Activated CD8-positive, alpha-beta T cell treated with anti-CD3 and anti-CD28 coated beads for 36 hours (primary cell): ENCODE results near the gene SLC43A3. TPM values are rescaled to one million over a fixed set of nuclear protein-coding genes. Genes with fewer than 3 reads are reported as not detected.

ENCODE experiments used
- ATAC-seq: fragments of 200-7000 bp; cut with Tn5 transposase; one replicate; pipeline ENCODE4 v1.10.0; 2021; ENCODE audit warnings: mild to moderate bottlenecking, moderate library complexity
- CTCF ChIA-PET: fragments of 350-600 bp; sonication (Branson Sonifier 250); formaldehyde crosslinking; loops from one replicate; lab custom pipeline; 2021; ENCODE audit warnings: antibody characterized with exemption; lab: Charles Lee
- POLR2A ChIA-PET: fragments of 350-600 bp; sonication (Branson Sonifier 250); formaldehyde crosslinking; loops from one replicate; lab custom pipeline; 2021; ENCODE audit warnings: antibody characterized with exemption; lab: Charles Lee
- DNase-seq: peaks from one replicate; pipeline ENCODE4 v3.0.0-alpha.2; 2020
- H3K27ac Mint-ChIP-seq: one replicate; pipeline ENCODE4 v1.8.0; 2021; ENCODE audit warnings: mild to moderate bottlenecking, mixed read lengths
- H3K27me3 Mint-ChIP-seq: one replicate; pipeline ENCODE4 v1.8.0; 2021; ENCODE audit warnings: mixed read lengths
- H3K36me3 Mint-ChIP-seq: one replicate; pipeline ENCODE4 v1.8.0; 2021; ENCODE audit warnings: low read depth, mixed read lengths
- H3K4me1 Mint-ChIP-seq: one replicate; pipeline ENCODE4 v1.8.0; 2021; ENCODE audit warnings: low read depth, mixed read lengths
- H3K4me3 Mint-ChIP-seq: one replicate; pipeline ENCODE4 v1.8.0; 2021; ENCODE audit warnings: mild to moderate bottlenecking, moderate library complexity, mixed read lengths
- H3K9me3 Mint-ChIP-seq: one replicate; pipeline ENCODE4 v1.8.0; 2021; ENCODE audit warnings: mixed read lengths
- CTCF ChIP-seq: fragments of 200-600 bp; IDR thresholded peaks from one replicate; pipeline ENCODE4 v1.8.0; 2022; ENCODE audit warnings: antibody characterized with exemption, mild to moderate bottlenecking
- intact Hi-C: fragments of 100-400 bp; cut with micrococcal nuclease; formaldehyde crosslinking; loops from one replicate; pipeline ENCODE4 v1.10.0; 2022
- total RNA-seq, 2 experiments: library from RNA; stranded (reverse); gene quantifications; one replicate each; pipeline ENCODE4 v1.2.3, GENCODE V29; 2021

The SLC43A3 gene
- total RNA-seq, 2 experiments from 2014 or later: 294 to 300 TPM

DNA sequence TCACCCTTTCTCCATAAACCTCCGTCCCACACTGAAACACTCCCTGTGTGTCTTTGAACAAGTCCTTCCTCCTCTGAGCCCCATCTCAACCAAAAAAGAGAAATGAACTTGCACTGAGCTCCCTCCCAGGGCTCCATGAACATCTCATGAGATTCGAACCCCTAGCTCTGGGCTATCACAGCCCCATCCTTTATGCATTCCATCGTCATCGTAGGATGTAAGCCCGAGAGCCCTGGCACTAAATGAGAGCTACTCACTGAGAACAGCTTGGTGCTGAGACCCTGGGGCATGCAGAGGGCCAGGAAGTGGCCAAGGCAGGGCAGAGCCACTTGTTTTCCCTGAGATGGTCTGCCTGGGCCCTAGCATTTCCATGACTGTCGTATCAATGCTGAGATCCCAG lies 12.9 kb upstream of the SLC43A3 start:
- H3K36me3 Mint-ChIP-seq: no peaks in the 10 kb centered on the region
- DNase-seq: no peak
- H3K4me3 Mint-ChIP-seq: no peak overlapping the region
- intact Hi-C loops: no loop called here
- ATAC-seq: no peak
- H3K9me3 Mint-ChIP-seq: no peaks in the 10 kb centered on the region
- CTCF ChIA-PET: interaction anchor here (2.3 to 8.5 kb wide), 2 partner anchors 17 to 54 kb away, joined by 9 to 65 read pairs; no protein-coding TSS in a partner anchor
- POLR2A ChIA-PET: no interaction called here
- no peaks in the 10 kb centered on the region for H3K4me1 Mint-ChIP-seq
- TF ChIP-seq CTCF: no peak
- no peaks in the 10 kb centered on the region for H3K27me3 Mint-ChIP-seq
- H3K27ac Mint-ChIP-seq: no peak overlapping the region

- Mint-ChIP-seq H3K4me1 (no peaks in the 10 kb centered on the region), H3K27ac (no peak overlapping the region), H3K27me3 (no peaks in the 10 kb centered on the region), H3K36me3 (no peaks in the 10 kb centered on the region), H3K9me3 (no peaks in the 10 kb centered on the region), H3K4me3 (no peak overlapping the region)
- CTCF ChIA-PET: interaction anchor here (2.3 to 2.6 kb wide), 2 partner anchors 19 to 55 kb away, joined by 9 to 17 read pairs; no protein-coding TSS in a partner anchor
- DNase-seq: no peak
- ATAC-seq: no peak
- intact Hi-C loops: no loop called here
- POLR2A ChIA-PET: no interaction called here
- TF ChIP-seq CTCF: no peak
These were observed 11.7 kb upstream of the SLC43A3 start for GRCh38 chr11:57438345-57439285.

DNA sequence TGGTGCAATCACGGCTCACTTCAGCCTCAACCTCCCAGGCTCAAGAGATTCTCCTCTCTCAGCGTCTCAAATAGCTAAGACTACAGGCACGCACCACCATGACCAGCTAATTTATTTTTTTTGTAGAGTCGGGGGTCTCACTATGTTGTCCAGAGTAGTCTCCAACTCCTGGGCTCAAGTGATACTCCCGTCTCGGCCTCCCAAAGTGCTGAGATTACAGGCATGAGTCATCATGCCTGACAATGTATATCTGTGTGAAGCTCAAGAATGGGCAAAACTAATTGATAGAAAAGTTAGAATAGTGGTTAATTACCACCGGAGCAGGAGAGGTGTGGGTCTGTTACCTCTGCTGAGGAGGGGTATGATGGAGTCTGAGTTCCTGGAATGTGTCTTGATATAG lies 9.1 kb upstream of the SLC43A3 start:
- no peak overlapping the region for H3K27ac Mint-ChIP-seq
- no peak for ATAC-seq
- H3K9me3 Mint-ChIP-seq: no peaks in the 10 kb centered on the region
- POLR2A ChIA-PET: interaction anchor here (0.6 to 2.2 kb wide), 2 partner anchors 10 to 250 kb away, joined by 3 to 9 read pairs; partner anchors contain the start of gene SLC43A3
- no peak overlapping the region for H3K4me3 Mint-ChIP-seq
- TF ChIP-seq CTCF: no peak
- H3K4me1 Mint-ChIP-seq: peaks cover 10% of the 10 kb centered on the region
- intact Hi-C loops: no loop called here
- no peaks in the 10 kb centered on the region for H3K36me3 Mint-ChIP-seq
- H3K27me3 Mint-ChIP-seq: no peaks in the 10 kb centered on the region
- CTCF ChIA-PET: interaction anchor here (0.7 to 2.6 kb wide), 3 partner anchors 8 to 91 kb away, joined by 3 to 17 read pairs (median 5); no protein-coding TSS in a partner anchor
- no peak for DNase-seq

DNA sequence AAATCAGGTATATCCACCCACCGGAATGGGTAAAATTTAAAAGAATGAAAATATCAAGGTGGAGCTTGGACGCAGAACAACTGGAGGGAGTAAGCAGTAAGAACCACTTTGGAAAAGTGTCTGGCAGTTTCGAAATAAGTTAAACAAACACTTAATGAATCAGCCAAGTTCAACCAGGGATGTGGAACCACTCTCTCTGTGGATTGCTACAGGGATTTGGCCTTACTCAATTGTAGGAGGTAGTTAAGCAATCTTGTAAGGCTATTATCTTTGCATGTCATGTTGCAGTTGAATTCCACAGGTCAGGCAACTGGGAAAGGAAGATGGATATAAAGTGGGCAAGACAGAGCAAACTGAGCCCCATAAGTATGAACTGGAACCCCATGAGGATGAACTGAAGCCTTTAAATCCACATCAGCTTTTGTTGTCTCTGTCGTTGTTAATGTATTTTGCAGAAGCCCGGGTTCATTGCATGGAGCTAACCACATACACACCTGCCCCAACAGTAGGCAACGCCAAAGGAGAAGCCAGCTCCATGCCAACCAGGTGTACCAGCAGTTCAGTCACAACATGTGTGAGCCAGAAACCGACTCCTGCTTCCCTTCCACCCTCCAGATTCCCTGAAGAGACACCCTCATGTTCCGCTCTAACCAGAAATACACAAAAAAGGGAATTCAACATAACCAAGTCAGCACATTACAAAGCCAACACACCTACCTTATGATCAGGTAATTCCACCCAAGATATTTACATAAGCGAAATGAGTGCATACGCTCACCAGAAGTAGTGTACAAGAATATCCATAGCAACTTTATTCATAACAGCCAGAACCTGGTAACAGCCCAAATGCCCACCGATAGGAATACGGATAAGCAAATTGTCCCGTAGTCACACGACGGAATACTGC lies 8.0 kb upstream of the SLC43A3 start:
- no peaks in the 10 kb centered on the region for H3K36me3 Mint-ChIP-seq
- no peaks in the 10 kb centered on the region for H3K9me3 Mint-ChIP-seq
- intact Hi-C loops: no loop called here
- H3K27me3 Mint-ChIP-seq: no peaks in the 10 kb centered on the region
- ChIA-PET POLR2A (no interaction called here), CTCF (interaction anchor here (1.0 to 3.3 kb wide), 2 partner anchors 22 to 84 kb away, joined by 3 to 16 read pairs; no protein-coding TSS in a partner anchor)
- TF ChIP-seq CTCF: no peak
- no peak overlapping the region for H3K27ac Mint-ChIP-seq
- ATAC-seq: no peak
- no peak overlapping the region for H3K4me3 Mint-ChIP-seq
- peaks cover 10% of the 10 kb centered on the region for H3K4me1 Mint-ChIP-seq
- DNase-seq: no peak
